ENCODE measurements around the gene EPHB4.

DNA sequence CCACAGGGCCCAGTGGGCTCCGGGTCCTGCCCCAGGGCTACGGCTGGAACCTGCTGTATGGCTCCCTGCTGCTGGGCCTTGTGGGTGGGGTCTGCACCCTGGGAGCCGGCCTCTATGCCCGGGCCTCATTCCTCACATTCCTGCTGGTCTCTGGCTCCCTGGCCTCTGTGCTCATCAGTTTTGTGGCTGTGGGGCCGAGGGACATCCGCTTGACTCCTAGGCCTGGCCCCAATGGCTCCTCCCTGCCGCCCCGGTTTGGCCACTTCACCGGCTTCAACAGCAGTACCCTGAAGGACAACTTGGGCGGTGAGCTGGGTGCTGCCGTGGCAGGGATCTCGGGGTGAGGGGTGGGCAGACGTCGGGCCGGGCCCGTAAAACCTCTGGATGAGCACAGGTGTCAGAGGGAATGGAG is 29.6 kb upstream of the EPHB4 start:
- TF ChIP-seq, protein P1, sequence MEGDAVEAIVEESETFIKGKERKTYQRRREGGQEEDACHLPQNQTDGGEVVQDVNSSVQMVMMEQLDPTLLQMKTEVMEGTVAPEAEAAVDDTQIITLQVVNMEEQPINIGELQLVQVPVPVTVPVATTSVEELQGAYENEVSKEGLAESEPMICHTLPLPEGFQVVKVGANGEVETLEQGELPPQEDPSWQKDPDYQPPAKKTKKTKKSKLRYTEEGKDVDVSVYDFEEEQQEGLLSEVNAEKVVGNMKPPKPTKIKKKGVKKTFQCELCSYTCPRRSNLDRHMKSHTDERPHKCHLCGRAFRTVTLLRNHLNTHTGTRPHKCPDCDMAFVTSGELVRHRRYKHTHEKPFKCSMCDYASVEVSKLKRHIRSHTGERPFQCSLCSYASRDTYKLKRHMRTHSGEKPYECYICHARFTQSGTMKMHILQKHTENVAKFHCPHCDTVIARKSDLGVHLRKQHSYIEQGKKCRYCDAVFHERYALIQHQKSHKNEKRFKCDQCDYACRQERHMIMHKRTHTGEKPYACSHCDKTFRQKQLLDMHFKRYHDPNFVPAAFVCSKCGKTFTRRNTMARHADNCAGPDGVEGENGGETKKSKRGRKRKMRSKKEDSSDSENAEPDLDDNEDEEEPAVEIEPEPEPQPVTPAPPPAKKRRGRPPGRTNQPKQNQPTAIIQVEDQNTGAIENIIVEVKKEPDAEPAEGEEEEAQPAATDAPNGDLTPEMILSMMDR (conservative IDR thresholded peaks at IDR 0.05; ENCODE audit: low read length), result no peak
- TF ChIP-seq EZH2phosphoT487 (IDR thresholded peaks at IDR 0.05; ENCODE audit: borderline replicate concordance), result no peak

All from Loucy (cell line).